K562 (cell line): ENCODE results near the gene GEMIN2. TPM values are rescaled to one million over a fixed set of nuclear protein-coding genes. Genes with fewer than 3 reads are reported as not detected.
A peak's percentile ranks its signal among the peaks of the same experiment; 100 is the strongest.

Experiments used
- CTCF ChIP-seq, 3 experiments: IDR thresholded peaks in 2 of 3; conservative IDR thresholded peaks in 1 of 3; 2 replicates each; pipeline ENCODE4 v1.5.1; 2011 to 2012; ENCODE audit warnings: low read length in 3 of 3, mild to moderate bottlenecking in 3 of 3, control low read depth in 2 of 3, improper control_type of control experiment in 1 of 3, inconsistent platforms in 1 of 3, low read depth in 1 of 3, mixed read lengths in 1 of 3, moderate library complexity in 1 of 3; ENCODE audit not compliant: insufficient read depth in 2 of 3
- CUX1 ChIP-seq: fragments of 200-800 bp; sonication (Bioruptor generic); IDR thresholded peaks from 2 replicates; pipeline ENCODE4 v1.6.1; 2016; ENCODE audit warnings: missing genetic modification characterization, missing compliant biosample characterization
- POLR2A ChIP-seq: fragments of 450-650 bp; conservative IDR thresholded peaks from 2 replicates; pipeline ENCODE4 v1.6.1; 2016
- SNAPC5 ChIP-seq: fragments of 250-450 bp; sonication (Bioruptor Pico); IDR thresholded peaks from 2 replicates; pipeline ENCODE4 v1.8.0; 2021; ENCODE audit warnings: moderate library complexity, mild to moderate bottlenecking, inconsistent platforms
- ZNF561 ChIP-seq: fragments of 450-650 bp; formaldehyde crosslinking; conservative IDR thresholded peaks from 2 replicates; pipeline ENCODE4 v1.4.0; 2020; ENCODE audit warnings: mild to moderate bottlenecking, moderate library complexity
- ZNF696 ChIP-seq: fragments of 250-450 bp; sonication (Bioruptor Pico); conservative IDR thresholded peaks from 2 replicates; pipeline ENCODE4 v1.4.0; 2020; ENCODE audit warnings: mild to moderate bottlenecking, moderate library complexity
- polyA plus RNA-seq, 8 experiments: library from polyadenylated mRNA; depleted of rRNA in 4 of 8; stranded (reverse) in 5 of 8; unstranded in 3 of 8; fragments of >200 nt; fragmentation: Nextera tagmentation in 2 of 8; fragmentation: Illumina TruSeq in 1 of 8; extraction: Ambion mirVana in 2 of 8; extraction: Trizol in 1 of 8; gene quantifications; 2 replicates each; pipeline versions ENCODE4 v1.2.1 to v1.2.3, GENCODE V29; 2011 to 2014; ENCODE audit warnings: inconsistent platforms in 1 of 8, missing spikeins in 1 of 8
- total RNA-seq, 7 experiments: library from RNA; depleted of rRNA in 6 of 7; stranded (reverse); fragments of >200 nt in 6 of 7; fragmentation: Illumina TruSeq in 2 of 7; extraction: Trizol in 2 of 7; gene quantifications; 2 replicates each; pipeline versions ENCODE4 v1.2.1 to v1.2.3, GENCODE V29; 2011 to 2021; ENCODE audit warnings: low replicate concordance in 1 of 7
- TF ChIP-seq, protein P1 (sequence below): fragments of 250-450 bp; sonication (Bioruptor Pico); IDR thresholded peaks from 2 replicates; pipeline ENCODE4 v1.8.0; 2022; ENCODE audit warnings: inconsistent platforms
- TF ChIP-seq, protein P2 (sequence below): fragments of 250-450 bp; sonication (Bioruptor Pico); IDR thresholded peaks from 2 replicates; pipeline ENCODE4 v1.5.0; 2021; ENCODE audit warnings: mild to moderate bottlenecking, borderline replicate concordance
- TF ChIP-seq, protein P3 (sequence below): sonication (generic); formaldehyde crosslinking; IDR thresholded peaks from 2 replicates; pipeline ENCODE4 v1.8.1; 2023; ENCODE audit warnings: mild to moderate bottlenecking, missing genetic modification reagents

Gene GEMIN2
- total and polyA plus RNA-seq, 9 of the 15 experiments (the other 6 are each of a cell fraction or from before 2014, with no cell fraction given), result 23.0 to 87.6 (median 45.5) TPM

DNA sequence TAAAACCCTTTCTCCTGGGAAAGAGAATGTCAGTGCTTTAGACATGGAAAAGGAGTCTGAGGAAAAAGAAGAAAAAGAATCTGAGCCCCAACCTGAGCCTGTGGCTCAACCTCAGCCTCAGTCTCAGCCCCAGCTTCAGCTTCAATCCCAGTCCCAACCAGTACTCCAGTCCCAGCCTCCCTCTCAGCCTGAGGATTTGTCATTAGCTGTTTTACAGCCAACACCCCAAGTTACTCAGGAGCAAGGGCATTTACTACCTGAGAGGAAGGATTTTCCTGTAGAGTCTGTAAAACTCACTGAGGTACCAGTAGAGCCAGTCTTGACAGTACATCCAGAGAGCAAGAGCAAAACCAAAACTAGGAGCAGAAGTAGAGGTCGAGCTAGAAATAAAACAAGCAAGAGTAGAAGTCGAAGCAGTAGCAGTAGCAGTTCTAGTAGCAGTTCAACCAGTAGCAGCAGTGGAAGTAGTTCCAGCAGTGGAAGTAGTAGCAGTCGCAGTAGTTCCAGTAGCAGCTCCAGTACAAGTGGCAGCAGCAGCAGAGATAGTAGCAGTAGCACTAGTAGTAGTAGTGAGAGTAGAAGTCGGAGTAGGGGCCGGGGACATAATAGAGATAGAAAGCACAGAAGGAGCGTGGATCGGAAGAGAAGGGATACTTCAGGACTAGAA is 67.0 kb downstream of the GEMIN2 start (continued):
- TF ChIP-seq, protein P1, sequence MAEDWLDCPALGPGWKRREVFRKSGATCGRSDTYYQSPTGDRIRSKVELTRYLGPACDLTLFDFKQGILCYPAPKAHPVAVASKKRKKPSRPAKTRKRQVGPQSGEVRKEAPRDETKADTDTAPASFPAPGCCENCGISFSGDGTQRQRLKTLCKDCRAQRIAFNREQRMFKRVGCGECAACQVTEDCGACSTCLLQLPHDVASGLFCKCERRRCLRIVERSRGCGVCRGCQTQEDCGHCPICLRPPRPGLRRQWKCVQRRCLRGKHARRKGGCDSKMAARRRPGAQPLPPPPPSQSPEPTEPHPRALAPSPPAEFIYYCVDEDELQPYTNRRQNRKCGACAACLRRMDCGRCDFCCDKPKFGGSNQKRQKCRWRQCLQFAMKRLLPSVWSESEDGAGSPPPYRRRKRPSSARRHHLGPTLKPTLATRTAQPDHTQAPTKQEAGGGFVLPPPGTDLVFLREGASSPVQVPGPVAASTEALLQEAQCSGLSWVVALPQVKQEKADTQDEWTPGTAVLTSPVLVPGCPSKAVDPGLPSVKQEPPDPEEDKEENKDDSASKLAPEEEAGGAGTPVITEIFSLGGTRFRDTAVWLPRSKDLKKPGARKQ (CRISPR knock-in tag), result no peak
- TF ChIP-seq CTCF (IDR thresholded peaks at IDR 0.05 in 2 of 3, conservative IDR thresholded peaks at IDR 0.05 in 1 of 3; ENCODE audit: insufficient read depth in 2 of 3, low read depth in 1 of 3, low read length in 3 of 3) (no peak), CUX1 (CRISPR knock-in tag) (no peak), POLR2A (peak; percentile 71), SNAPC5 (no peak), ZNF561 (CRISPR knock-in tag) (no peak), ZNF696 (CRISPR knock-in tag) (no peak)
- TF ChIP-seq, protein P2, sequence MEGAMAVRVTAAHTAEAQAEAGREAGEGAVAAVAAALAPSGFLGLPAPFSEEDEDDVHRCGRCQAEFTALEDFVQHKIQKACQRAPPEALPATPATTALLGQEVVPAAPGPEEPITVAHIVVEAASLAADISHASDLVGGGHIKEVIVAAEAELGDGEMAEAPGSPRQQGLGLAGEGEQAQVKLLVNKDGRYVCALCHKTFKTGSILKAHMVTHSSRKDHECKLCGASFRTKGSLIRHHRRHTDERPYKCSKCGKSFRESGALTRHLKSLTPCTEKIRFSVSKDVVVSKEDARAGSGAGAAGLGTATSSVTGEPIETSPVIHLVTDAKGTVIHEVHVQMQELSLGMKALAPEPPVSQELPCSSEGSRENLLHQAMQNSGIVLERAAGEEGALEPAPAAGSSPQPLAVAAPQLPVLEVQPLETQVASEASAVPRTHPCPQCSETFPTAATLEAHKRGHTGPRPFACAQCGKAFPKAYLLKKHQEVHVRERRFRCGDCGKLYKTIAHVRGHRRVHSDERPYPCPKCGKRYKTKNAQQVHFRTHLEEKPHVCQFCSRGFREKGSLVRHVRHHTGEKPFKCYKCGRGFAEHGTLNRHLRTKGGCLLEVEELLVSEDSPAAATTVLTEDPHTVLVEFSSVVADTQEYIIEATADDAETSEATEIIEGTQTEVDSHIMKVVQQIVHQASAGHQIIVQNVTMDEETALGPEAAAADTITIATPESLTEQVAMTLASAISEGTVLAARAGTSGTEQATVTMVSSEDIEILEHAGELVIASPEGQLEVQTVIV, result no peak
- TF ChIP-seq, protein P3, sequence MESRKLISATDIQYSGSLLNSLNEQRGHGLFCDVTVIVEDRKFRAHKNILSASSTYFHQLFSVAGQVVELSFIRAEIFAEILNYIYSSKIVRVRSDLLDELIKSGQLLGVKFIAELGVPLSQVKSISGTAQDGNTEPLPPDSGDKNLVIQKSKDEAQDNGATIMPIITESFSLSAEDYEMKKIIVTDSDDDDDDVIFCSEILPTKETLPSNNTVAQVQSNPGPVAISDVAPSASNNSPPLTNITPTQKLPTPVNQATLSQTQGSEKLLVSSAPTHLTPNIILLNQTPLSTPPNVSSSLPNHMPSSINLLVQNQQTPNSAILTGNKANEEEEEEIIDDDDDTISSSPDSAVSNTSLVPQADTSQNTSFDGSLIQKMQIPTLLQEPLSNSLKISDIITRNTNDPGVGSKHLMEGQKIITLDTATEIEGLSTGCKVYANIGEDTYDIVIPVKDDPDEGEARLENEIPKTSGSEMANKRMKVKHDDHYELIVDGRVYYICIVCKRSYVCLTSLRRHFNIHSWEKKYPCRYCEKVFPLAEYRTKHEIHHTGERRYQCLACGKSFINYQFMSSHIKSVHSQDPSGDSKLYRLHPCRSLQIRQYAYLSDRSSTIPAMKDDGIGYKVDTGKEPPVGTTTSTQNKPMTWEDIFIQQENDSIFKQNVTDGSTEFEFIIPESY (CRISPR knock-in tag), result no peak
